ENCODE measurements around the gene CDK16. TPM values are rescaled to one million over a fixed set of nuclear protein-coding genes. Genes with fewer than 3 reads are reported as not detected.

Gene CDK16
- total RNA-seq, 1 donor: 61.2 TPM

DNA sequence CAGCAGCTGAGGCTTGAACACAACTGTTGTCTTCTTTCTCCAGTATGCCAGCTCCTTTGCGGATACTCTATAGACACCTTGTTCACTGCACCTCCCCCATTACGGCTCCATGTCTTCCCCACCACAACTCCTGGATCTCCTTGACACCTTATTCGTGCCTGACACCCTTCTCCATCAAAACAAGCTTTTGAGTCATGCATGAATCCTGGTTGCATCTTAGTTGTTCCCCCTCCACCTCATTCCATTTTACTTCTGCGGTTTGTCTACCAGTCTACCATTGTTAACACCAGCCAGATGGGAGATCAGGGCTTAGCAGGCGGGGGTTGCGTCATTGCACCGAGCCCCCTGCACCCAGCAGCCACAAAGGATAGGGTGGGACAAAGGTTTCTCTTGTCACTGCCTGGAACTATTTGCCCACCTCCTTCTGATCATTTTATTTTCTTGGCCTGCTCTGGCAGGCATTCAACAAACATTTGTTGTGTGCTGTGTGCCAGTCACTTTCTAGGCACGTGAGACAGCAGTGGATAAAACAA lies 2.0 kb upstream of the CDK16 start:
- DNase-seq (ENCODE audit: insufficient read length, low spot score, missing footprints): peak; percentile 66
- no peak overlapping the region for H2AFZ ChIP-seq (ENCODE audit: low read length)
- no peaks in the 10 kb centered on the region for H3K9me3 ChIP-seq (ENCODE audit: low read depth, low read length)
- H3K4me3 ChIP-seq (ENCODE audit: insufficient read depth, low read length): no peak overlapping the region
- no peaks in the 10 kb centered on the region for H3K27me3 ChIP-seq (ENCODE audit: insufficient read depth, low read length)
- peak overlapping the region; percentile 88 for H3K27ac ChIP-seq (ENCODE audit: low read depth, low read length)
- H3K36me3 ChIP-seq (ENCODE audit: insufficient read depth, low read length): peaks cover 49% of the 10 kb centered on the region
- no peak for TF ChIP-seq CTCF (IDR thresholded peaks at IDR 0.05; ENCODE audit: extremely low read depth, low read depth, low read length)
- peaks cover 31% of the 10 kb centered on the region for H3K4me1 ChIP-seq (ENCODE audit: insufficient read depth, low read length)
- H3K79me2 ChIP-seq (ENCODE audit: insufficient read depth, low read length): peaks cover 32% of the 10 kb centered on the region
- peak overlapping the region; percentile 92 for H3K4me2 ChIP-seq (ENCODE audit: insufficient read depth, low read length)
- H4K20me1 ChIP-seq (ENCODE audit: insufficient read depth, low read length): peaks cover 64% of the 10 kb centered on the region

DNA sequence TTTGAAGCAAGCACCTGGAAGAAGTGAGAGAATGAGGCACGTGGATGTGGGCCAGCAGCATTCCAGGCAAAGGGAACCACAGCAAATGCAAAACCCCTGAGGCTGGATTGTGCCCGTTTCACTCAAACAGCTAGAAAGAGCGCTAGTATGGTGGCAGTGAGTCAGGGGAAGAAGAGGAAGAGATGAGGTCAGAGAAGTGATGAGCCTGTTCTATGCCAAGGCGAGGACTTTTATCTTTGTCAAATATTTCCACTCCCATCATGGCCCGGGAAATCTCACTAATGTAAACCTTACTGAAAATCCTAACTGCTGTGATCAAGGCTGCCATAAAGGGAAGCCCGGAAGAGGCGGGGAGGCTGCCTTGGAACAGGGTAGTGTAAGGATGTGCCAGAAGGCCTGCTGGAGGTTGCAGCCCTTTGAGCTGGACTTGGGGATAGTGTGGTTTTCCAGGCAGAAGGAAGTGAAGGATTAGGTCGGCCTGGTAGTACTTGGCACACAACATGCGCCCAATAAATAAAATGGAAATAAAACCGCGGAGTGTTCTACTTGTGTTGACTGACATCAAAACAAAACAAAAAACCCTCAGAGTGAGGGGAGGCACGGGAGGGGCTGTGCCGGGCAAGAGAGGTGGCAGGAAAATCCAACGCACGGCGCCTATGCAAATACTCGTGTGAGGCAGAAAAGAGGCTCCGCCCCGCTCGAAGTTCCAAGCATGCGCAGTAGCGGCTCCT lies 1.2 kb upstream of the CDK16 start:
- peak; percentile 93 for DNase-seq (ENCODE audit: insufficient read length, low spot score, missing footprints)
- no peak overlapping the region for H2AFZ ChIP-seq (ENCODE audit: low read length)
- no peak for TF ChIP-seq CTCF (IDR thresholded peaks at IDR 0.05; ENCODE audit: extremely low read depth, low read depth, low read length)
- peak overlapping the region; percentile 88 for H3K27ac ChIP-seq (ENCODE audit: low read depth, low read length)
- peaks cover 31% of the 10 kb centered on the region for H3K4me1 ChIP-seq (ENCODE audit: insufficient read depth, low read length)
- H3K36me3 ChIP-seq (ENCODE audit: insufficient read depth, low read length): peaks cover 40% of the 10 kb centered on the region
- H3K9me3 ChIP-seq (ENCODE audit: low read depth, low read length): no peaks in the 10 kb centered on the region
- H3K4me2 ChIP-seq (ENCODE audit: insufficient read depth, low read length): peak overlapping the region; percentile 92
- H3K4me3 ChIP-seq (ENCODE audit: insufficient read depth, low read length): peak overlapping the region; percentile 84
- peaks cover 64% of the 10 kb centered on the region for H4K20me1 ChIP-seq (ENCODE audit: insufficient read depth, low read length)
- H3K79me2 ChIP-seq (ENCODE audit: insufficient read depth, low read length): peaks cover 40% of the 10 kb centered on the region
- H3K27me3 ChIP-seq (ENCODE audit: insufficient read depth, low read length): no peaks in the 10 kb centered on the region

DNA sequence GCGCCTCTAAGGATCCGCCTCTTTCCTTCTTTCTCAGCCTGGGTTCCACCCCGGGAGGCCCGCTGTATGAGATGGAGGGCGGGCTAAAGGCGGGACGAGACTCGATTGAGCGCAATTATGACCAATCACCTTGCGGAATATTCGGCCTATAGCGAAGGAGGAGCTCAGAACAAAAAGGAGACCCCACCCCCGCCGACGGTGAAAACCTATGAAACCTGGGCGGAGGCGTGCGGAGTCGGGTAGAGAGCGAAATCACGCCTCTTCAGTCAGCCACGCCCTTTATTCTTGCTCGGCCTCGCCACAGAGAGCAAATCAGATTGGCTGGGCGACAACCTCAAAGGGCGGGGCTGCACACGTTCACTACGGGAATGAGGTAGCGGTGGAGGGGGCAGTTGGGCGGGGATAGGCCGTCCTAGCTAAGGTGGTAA lies 615 bp upstream of the CDK16 start:
- Histone ChIP-seq H2AFZ (ENCODE audit: low read length) (peak overlapping the region; percentile 95), H4K20me1 (ENCODE audit: insufficient read depth, low read length) (peaks cover 61% of the 10 kb centered on the region), H3K27ac (ENCODE audit: low read depth, low read length) (peak overlapping the region; percentile 97), H3K4me2 (ENCODE audit: insufficient read depth, low read length) (peak overlapping the region; percentile 92), H3K27me3 (ENCODE audit: insufficient read depth, low read length) (no peaks in the 10 kb centered on the region), H3K9me3 (ENCODE audit: low read depth, low read length) (no peaks in the 10 kb centered on the region), H3K36me3 (ENCODE audit: insufficient read depth, low read length) (peaks cover 34% of the 10 kb centered on the region), H3K79me2 (ENCODE audit: insufficient read depth, low read length) (peaks cover 45% of the 10 kb centered on the region), H3K4me1 (ENCODE audit: insufficient read depth, low read length) (peaks cover 31% of the 10 kb centered on the region), H3K4me3 (ENCODE audit: insufficient read depth, low read length) (peak overlapping the region; percentile 84)
- no peak for TF ChIP-seq CTCF (IDR thresholded peaks at IDR 0.05; ENCODE audit: extremely low read depth, low read depth, low read length)
- peak; percentile 99 for DNase-seq (ENCODE audit: insufficient read length, low spot score, missing footprints)

Measured in osteoblast (primary cell).